ENCODE measurements around the gene KLK15. TPM values are rescaled to one million over a fixed set of nuclear protein-coding genes. Genes with fewer than 3 reads are reported as not detected.

KLK15 gene
- total and polyA plus RNA-seq, 10 of the 15 experiments (the other 5 are each of a cell fraction or from before 2014, with no cell fraction given) = 0.04 to 0.08 TPM; not detected in 8

DNA sequence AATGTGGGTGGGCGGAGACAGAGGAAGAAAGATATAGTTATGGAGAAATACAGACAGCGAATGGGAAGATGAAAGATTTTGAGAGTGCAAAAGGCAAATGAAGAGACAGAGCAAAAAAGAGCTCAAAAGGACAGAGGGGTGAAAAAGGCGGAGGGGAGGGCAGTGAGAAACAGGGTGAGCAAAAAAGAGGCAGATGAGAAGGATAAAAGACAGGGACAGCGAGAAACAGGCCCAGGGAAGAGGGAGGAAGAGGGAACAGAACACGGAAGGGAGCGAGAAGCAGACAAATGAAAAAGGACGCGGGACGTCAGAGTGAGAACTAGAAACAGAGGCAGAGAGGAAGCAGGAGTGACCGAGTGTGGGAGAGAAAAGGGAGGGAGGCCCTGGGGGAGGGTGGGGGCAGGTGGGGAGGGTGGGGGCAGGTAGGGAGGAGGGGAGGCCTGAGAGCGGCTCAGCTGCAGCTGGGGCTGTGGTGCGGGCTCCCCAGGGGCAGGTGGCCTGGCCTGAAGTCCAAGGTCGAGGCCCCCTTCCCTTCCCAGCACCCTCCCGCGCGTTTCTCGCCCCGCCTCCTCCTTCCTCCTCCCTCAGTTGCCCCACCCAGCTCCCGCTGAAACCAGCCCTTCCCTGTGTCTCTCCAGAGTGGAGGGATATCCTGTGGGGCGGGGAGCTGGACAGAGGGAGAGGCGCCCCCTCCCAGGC is 12.7 kb downstream of the KLK15 start (continued):
- TF ChIP-seq FOS (IDR thresholded peaks at IDR 0.05; ENCODE audit: borderline replicate concordance, extremely low read depth, insufficient read length) = no peak
- TF ChIP-seq YBX1 (IDR thresholded peaks at IDR 0.05) = 0 out of 2 replicates have a peak, but pooled peaks have one; percentile 83
- TF ChIP-seq BHLHE40 (IDR thresholded peaks at IDR 0.05; ENCODE audit: borderline replicate concordance in 1 of 2, low read depth in 2 of 2, low read length in 1 of 2) = peak in 1 of 2 experiments; percentile 24; a peak in 1 of 4 replicates
- peak; percentile 92 for TF ChIP-seq TCF12 (IDR thresholded peaks at IDR 0.05; ENCODE audit: low read depth, low read length)
- peak; percentile 31; the same call in 1 of the 2 replicates for TF ChIP-seq RAD51 (IDR thresholded peaks at IDR 0.05)
- TF ChIP-seq IKZF2 (IDR thresholded peaks at IDR 0.05) = peak; percentile 46 to 48; a peak in 1 of 4 replicates
- TF ChIP-seq LARP7 (IDR thresholded peaks at IDR 0.05) = no peak
- TF ChIP-seq RFX5 (IDR thresholded peaks at IDR 0.05; ENCODE audit: low read depth, low read length) = no peak
- TF ChIP-seq, protein P1, sequence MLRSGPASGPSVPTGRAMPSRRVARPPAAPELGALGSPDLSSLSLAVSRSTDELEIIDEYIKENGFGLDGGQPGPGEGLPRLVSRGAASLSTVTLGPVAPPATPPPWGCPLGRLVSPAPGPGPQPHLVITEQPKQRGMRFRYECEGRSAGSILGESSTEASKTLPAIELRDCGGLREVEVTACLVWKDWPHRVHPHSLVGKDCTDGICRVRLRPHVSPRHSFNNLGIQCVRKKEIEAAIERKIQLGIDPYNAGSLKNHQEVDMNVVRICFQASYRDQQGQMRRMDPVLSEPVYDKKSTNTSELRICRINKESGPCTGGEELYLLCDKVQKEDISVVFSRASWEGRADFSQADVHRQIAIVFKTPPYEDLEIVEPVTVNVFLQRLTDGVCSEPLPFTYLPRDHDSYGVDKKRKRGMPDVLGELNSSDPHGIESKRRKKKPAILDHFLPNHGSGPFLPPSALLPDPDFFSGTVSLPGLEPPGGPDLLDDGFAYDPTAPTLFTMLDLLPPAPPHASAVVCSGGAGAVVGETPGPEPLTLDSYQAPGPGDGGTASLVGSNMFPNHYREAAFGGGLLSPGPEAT (IDR thresholded peaks at IDR 0.05; ENCODE audit: low read depth) = peak; percentile 59; the same call in 1 of the 2 replicates
- TF ChIP-seq FOXM1 (IDR thresholded peaks at IDR 0.05; ENCODE audit: low read depth, low read length) = no peak
- TF ChIP-seq TCF7 (IDR thresholded peaks at IDR 0.05; ENCODE audit: borderline replicate concordance) = no peak
- no peak for TF ChIP-seq RCOR1 (conservative IDR thresholded peaks at IDR 0.05; ENCODE audit: low read depth, low read length)
- TF ChIP-seq POLR2A (IDR thresholded peaks at IDR 0.05; ENCODE audit: low read depth, low read length) = peak; percentile 45
- TF ChIP-seq, protein P2, sequence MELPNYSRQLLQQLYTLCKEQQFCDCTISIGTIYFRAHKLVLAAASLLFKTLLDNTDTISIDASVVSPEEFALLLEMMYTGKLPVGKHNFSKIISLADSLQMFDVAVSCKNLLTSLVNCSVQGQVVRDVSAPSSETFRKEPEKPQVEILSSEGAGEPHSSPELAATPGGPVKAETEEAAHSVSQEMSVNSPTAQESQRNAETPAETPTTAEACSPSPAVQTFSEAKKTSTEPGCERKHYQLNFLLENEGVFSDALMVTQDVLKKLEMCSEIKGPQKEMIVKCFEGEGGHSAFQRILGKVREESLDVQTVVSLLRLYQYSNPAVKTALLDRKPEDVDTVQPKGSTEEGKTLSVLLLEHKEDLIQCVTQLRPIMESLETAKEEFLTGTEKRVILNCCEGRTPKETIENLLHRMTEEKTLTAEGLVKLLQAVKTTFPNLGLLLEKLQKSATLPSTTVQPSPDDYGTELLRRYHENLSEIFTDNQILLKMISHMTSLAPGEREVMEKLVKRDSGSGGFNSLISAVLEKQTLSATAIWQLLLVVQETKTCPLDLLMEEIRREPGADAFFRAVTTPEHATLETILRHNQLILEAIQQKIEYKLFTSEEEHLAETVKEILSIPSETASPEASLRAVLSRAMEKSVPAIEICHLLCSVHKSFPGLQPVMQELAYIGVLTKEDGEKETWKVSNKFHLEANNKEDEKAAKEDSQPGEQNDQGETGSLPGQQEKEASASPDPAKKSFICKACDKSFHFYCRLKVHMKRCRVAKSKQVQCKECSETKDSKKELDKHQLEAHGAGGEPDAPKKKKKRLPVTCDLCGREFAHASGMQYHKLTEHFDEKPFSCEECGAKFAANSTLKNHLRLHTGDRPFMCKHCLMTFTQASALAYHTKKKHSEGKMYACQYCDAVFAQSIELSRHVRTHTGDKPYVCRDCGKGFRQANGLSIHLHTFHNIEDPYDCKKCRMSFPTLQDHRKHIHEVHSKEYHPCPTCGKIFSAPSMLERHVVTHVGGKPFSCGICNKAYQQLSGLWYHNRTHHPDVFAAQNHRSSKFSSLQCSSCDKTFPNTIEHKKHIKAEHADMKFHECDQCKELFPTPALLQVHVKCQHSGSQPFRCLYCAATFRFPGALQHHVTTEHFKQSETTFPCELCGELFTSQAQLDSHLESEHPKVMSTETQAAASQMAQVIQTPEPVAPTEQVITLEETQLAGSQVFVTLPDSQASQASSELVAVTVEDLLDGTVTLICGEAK (IDR thresholded peaks at IDR 0.05; ENCODE audit: borderline replicate concordance) = peak; percentile 17; the same call in 1 of the 2 replicates
